ENCODE measurements around the gene MAP2.

DNA sequence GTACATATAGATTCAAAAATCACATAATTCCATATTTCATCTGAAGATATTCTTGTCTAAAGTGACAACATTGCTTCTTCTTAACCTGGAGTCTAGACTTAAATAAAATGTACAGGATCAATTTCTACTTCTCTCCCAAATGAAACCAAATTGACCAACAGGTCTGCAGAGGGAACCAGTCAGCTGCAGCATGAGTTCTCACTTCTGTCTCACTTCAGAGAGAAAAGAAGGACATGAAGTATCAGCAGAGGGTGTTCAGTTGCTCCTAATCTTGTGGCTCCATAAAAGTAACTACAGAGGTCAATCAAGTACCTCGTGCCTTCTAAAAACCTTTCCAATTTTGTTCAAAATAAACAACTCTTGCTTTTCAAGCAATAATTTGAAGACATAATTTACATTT, 47.2 kb upstream of the MAP2 start:
- TF ChIP-seq POLR2A (IDR thresholded peaks at IDR 0.05) (no peak), CTCF (IDR thresholded peaks at IDR 0.05) (no peak)
